HepG2 (cell line): ENCODE measurements around the gene TARBP2. TPM values are rescaled to one million over a fixed set of nuclear protein-coding genes. Genes with fewer than 3 reads are reported as not detected.
A peak's percentile ranks its signal among the peaks of the same experiment; 100 is the strongest.

Source experiments
- CREM ChIP-seq, 2 experiments: sonication (generic) in 1 of 2; formaldehyde crosslinking in 1 of 2; IDR thresholded peaks; 2 replicates each; pipeline versions ENCODE4 v1.4.0 to v1.6.1; 2016 to 2020; ENCODE audit warnings: antibody characterized with exemption in 1 of 2, mild to moderate bottlenecking in 1 of 2, missing genetic modification reagents in 1 of 2
- HIC2 ChIP-seq: sonication (generic); formaldehyde crosslinking; IDR thresholded peaks from 2 replicates; pipeline ENCODE4 v1.9.0; 2022; ENCODE audit warnings: low read depth, missing genetic modification reagents
- MZF1 ChIP-seq: sonication (generic); formaldehyde crosslinking; IDR thresholded peaks from 2 replicates; pipeline ENCODE4 v1.8.1; 2023; ENCODE audit warnings: mild to moderate bottlenecking, missing genetic modification reagents, borderline replicate concordance
- TERF1 ChIP-seq: sonication (generic); formaldehyde crosslinking; IDR thresholded peaks from 2 replicates; pipeline ENCODE4 v1.8.0; 2022; ENCODE audit warnings: mild to moderate bottlenecking, missing genetic modification reagents, moderate library complexity
- ZC3H4 ChIP-seq: sonication (generic); formaldehyde crosslinking; IDR thresholded peaks from 2 replicates; pipeline ENCODE4 v1.4.0; 2020; ENCODE audit warnings: missing genetic modification reagents, borderline replicate concordance
- ZNF124 ChIP-seq: sonication (generic); formaldehyde crosslinking; IDR thresholded peaks from 2 replicates; pipeline ENCODE4 v1.4.0; 2020; ENCODE audit warnings: missing genetic modification reagents
- ZNF142 ChIP-seq: sonication (generic); formaldehyde crosslinking; IDR thresholded peaks from 2 replicates; pipeline ENCODE4 v1.4.0; 2020; ENCODE audit warnings: missing genetic modification reagents
- ZNF468 ChIP-seq: sonication (generic); formaldehyde crosslinking; IDR thresholded peaks from 2 replicates; pipeline ENCODE4 v1.8.0; 2022; ENCODE audit warnings: mild to moderate bottlenecking, moderate library complexity, missing genetic modification reagents
- ZNF543 ChIP-seq: sonication (generic); formaldehyde crosslinking; IDR thresholded peaks from 2 replicates; pipeline ENCODE4 v1.4.0; 2020; ENCODE audit warnings: mild to moderate bottlenecking, missing genetic modification reagents
- ZNF780A ChIP-seq: sonication (generic); formaldehyde crosslinking; IDR thresholded peaks from 2 replicates; pipeline ENCODE4 v1.8.0; 2022; ENCODE audit warnings: mild to moderate bottlenecking, missing genetic modification reagents, moderate library complexity
- polyA plus RNA-seq, 8 experiments: library from polyadenylated mRNA; depleted of rRNA in 3 of 8; stranded (reverse) in 7 of 8; unstranded in 1 of 8; fragments of >200 nt; fragmentation: Illumina TruSeq in 4 of 8; extraction: Trizol in 4 of 8; gene quantifications; 2 replicates each; pipeline versions ENCODE4 v1.2.1 to v1.2.3, GENCODE V29; 2011 to 2016; ENCODE audit warnings: low read depth in 4 of 8, missing spikeins in 1 of 8, mixed read lengths in 1 of 8; ENCODE audit not compliant: insufficient read depth in 1 of 8
- total RNA-seq, 5 experiments: library from RNA; depleted of rRNA; stranded (reverse); fragments of >200 nt; fragmentation: Illumina TruSeq; extraction: Trizol; gene quantifications; 2 replicates each; pipeline ENCODE4 v1.2.3, GENCODE V29; 2016; ENCODE audit warnings: low read depth in 1 of 5
- TF ChIP-seq, protein P1 (sequence below): sonication (generic); formaldehyde crosslinking; IDR thresholded peaks from 2 replicates; pipeline ENCODE4 v1.5.1; 2020; ENCODE audit warnings: mild to moderate bottlenecking, missing genetic modification reagents, moderate library complexity
- TF ChIP-seq, protein P2 (sequence below): sonication (generic); formaldehyde crosslinking; conservative IDR thresholded peaks from 2 replicates; pipeline ENCODE4 v1.4.0; 2020; ENCODE audit warnings: missing genetic modification reagents

The TARBP2 gene
- total and polyA plus RNA-seq, 2 of the 13 experiments (the other 11 are each of a cell fraction or from before 2014, with no cell fraction given) = 47.0 to 55.5 TPM

DNA sequence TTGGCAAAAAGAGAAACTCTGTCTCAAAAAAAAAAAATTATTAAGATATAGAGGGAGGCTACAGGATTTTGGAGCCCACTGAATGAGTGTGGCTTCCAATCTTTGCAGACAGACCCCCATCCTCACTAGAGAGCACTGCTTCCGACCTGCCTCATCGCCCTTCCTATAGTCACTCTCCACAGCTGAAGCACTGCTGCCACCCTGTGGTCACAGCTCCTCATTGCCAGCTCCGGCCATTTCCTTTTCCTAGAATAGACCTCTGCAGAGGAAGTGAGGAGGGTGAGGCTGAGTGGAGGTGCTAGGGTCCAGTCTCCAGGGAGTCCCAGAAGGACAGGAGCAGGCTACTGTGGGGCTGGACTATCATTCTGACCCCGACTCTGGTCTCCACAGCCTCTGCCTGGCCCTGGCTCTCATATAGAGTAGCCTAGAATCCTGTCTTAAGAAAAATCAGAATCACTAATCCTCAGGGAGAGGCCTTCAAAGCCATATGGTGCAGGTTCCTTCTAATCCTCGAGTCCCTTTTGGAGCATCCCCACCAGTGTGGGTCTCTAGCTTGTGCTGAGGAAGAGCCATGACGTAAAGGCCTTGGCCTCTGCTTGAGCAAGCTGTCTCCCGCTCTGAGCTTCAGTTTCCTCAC lies 7.6 kb downstream of the TARBP2 start (continued):
- TF ChIP-seq CREM (IDR thresholded peaks at IDR 0.05) (no peak), CREM (CRISPR knock-in tag; IDR thresholded peaks at IDR 0.05) (no peak), HIC2 (CRISPR knock-in tag) (no peak), ZNF124 (no peak), ZC3H4 (CRISPR knock-in tag) (no peak), TERF1 (CRISPR knock-in tag) (no peak), ZNF543 (CRISPR knock-in tag) (no peak), ZNF468 (CRISPR knock-in tag) (no peak), ZNF780A (CRISPR knock-in tag) (peak; percentile 82; the same call in 1 of the 2 replicates), ZNF142 (CRISPR knock-in tag) (no peak), MZF1 (no peak)
- TF ChIP-seq, protein P1, sequence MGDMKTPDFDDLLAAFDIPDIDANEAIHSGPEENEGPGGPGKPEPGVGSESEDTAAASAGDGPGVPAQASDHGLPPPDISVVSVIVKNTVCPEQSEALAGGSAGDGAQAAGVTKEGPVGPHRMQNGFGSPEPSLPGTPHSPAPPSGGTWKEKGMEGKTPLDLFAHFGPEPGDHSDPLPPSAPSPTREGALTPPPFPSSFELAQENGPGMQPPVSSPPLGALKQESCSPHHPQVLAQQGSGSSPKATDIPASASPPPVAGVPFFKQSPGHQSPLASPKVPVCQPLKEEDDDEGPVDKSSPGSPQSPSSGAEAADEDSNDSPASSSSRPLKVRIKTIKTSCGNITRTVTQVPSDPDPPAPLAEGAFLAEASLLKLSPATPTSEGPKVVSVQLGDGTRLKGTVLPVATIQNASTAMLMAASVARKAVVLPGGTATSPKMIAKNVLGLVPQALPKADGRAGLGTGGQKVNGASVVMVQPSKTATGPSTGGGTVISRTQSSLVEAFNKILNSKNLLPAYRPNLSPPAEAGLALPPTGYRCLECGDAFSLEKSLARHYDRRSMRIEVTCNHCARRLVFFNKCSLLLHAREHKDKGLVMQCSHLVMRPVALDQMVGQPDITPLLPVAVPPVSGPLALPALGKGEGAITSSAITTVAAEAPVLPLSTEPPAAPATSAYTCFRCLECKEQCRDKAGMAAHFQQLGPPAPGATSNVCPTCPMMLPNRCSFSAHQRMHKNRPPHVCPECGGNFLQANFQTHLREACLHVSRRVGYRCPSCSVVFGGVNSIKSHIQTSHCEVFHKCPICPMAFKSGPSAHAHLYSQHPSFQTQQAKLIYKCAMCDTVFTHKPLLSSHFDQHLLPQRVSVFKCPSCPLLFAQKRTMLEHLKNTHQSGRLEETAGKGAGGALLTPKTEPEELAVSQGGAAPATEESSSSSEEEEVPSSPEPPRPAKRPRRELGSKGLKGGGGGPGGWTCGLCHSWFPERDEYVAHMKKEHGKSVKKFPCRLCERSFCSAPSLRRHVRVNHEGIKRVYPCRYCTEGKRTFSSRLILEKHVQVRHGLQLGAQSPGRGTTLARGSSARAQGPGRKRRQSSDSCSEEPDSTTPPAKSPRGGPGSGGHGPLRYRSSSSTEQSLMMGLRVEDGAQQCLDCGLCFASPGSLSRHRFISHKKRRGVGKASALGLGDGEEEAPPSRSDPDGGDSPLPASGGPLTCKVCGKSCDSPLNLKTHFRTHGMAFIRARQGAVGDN (CRISPR knock-in tag) = peak; percentile 15; the same call in 1 of the 2 replicates
- TF ChIP-seq, protein P2, sequence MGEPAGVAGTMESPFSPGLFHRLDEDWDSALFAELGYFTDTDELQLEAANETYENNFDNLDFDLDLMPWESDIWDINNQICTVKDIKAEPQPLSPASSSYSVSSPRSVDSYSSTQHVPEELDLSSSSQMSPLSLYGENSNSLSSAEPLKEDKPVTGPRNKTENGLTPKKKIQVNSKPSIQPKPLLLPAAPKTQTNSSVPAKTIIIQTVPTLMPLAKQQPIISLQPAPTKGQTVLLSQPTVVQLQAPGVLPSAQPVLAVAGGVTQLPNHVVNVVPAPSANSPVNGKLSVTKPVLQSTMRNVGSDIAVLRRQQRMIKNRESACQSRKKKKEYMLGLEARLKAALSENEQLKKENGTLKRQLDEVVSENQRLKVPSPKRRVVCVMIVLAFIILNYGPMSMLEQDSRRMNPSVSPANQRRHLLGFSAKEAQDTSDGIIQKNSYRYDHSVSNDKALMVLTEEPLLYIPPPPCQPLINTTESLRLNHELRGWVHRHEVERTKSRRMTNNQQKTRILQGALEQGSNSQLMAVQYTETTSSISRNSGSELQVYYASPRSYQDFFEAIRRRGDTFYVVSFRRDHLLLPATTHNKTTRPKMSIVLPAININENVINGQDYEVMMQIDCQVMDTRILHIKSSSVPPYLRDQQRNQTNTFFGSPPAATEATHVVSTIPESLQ (CRISPR knock-in tag) = no peak
